Lower leg skin (tissue), 4 donors: ENCODE measurements around the gene ERC1. TPM values are rescaled to one million over a fixed set of nuclear protein-coding genes. Genes with fewer than 3 reads are reported as not detected.
"Not testable (repeated sequence)": the region's sequence is repeated elsewhere in the genome, so short reads cannot be mapped to it uniquely, and the experiment has no call there.

ENCODE experiments used
- DNase-seq, 2 donors: peaks; one replicate each; pipeline ENCODE4 v3.0.0-alpha.2; 2019; ENCODE audit warnings: low spot score in 2 of 2
- H3K4me3 ChIP-seq: fragments of 200-600 bp; sonication (generic); 2 replicates; pipeline ENCODE4 v1.5.1; 2017; ENCODE audit warnings: mild to moderate bottlenecking, low read depth; ENCODE audit not compliant: poor library complexity, severe bottlenecking
- CTCF ChIP-seq, 3 donors: fragments of 450-650 bp; IDR thresholded peaks; one replicate each; pipeline ENCODE4 v1.5.1; 2016; ENCODE audit warnings: antibody characterized with exemption in 3 of 3, mild to moderate bottlenecking in 3 of 3, moderate library complexity in 2 of 3
- POLR2A ChIP-seq, 2 donors: fragments of 450-650 bp; IDR thresholded peaks; one replicate each; pipeline ENCODE4 v1.6.1; 2016 to 2017; ENCODE audit warnings: antibody characterized with exemption in 2 of 2, mild to moderate bottlenecking in 1 of 2, moderate library complexity in 1 of 2
- WGBS, 2 donors: methylation state at CpG; one replicate each; pipeline ENCODE4 v1.1.5; 2018; 5-methylcytosine and 5-hydroxymethylcytosine counted together
- intact Hi-C: fragments of 100-400 bp; cut with DNase I; formaldehyde crosslinking; loops from one replicate; pipeline ENCODE4 v1.15.0; 2023; ENCODE audit warnings: low total_unique reads
- total RNA-seq, 4 donors: library from RNA; depleted of rRNA; stranded (reverse); fragments of >200 nt; gene quantifications; one replicate each; pipeline ENCODE4 v1.1.0, GENCODE V29; 2016

ERC1 gene
- total RNA-seq, 4 donors from 2014 or later = 22.1 to 42.7 (median 29.7) TPM

GRCh38 chr12:1203735-1204019, 212.7 kb downstream of the ERC1 start:
- no peak for DNase-seq
- TF ChIP-seq CTCF (IDR thresholded peaks at IDR 0.05) = no peak
- TF ChIP-seq POLR2A (IDR thresholded peaks at IDR 0.05) = no peak
- no peak overlapping the region for H3K4me3 ChIP-seq
- intact Hi-C loops = no loop called here

- 5 to 11% methylated on average over 6 of the region's 6 CpGs for WGBS, 2 donors
- intact Hi-C loops = no loop called here
- TF ChIP-seq POLR2A (IDR thresholded peaks at IDR 0.05) = no peak
- no peak for TF ChIP-seq CTCF (IDR thresholded peaks at IDR 0.05)
- no peak for DNase-seq
- H3K4me3 ChIP-seq = no peak overlapping the region
These were observed 213.6 kb downstream of the ERC1 start for GRCh38 chr12:1204581-1205121.

GRCh38 chr12:1205512-1206060, 214.6 kb downstream of the ERC1 start:
- no peak for DNase-seq
- no peak for TF ChIP-seq CTCF (IDR thresholded peaks at IDR 0.05)
- no peak for TF ChIP-seq POLR2A (IDR thresholded peaks at IDR 0.05)
- WGBS, 2 donors = 50 to 54% methylated on average over 4 of the region's 4 CpGs
- no peak overlapping the region for H3K4me3 ChIP-seq
- intact Hi-C loops = no loop called here

GRCh38 chr12:1206118-1206734, 215.2 kb downstream of the ERC1 start:
- no peak overlapping the region for H3K4me3 ChIP-seq
- TF ChIP-seq CTCF (IDR thresholded peaks at IDR 0.05) (no peak), POLR2A (IDR thresholded peaks at IDR 0.05) (no peak)
- intact Hi-C loops = no loop called here
- no peak for DNase-seq
- 75 to 94% methylated on average over 1 of the region's 1 CpG for WGBS, 2 donors

GRCh38 chr12:1207276-1207675, 216.3 kb downstream of the ERC1 start:
- H3K4me3 ChIP-seq = no peak overlapping the region
- WGBS, 2 donors = 94 to 96% methylated on average over 4 of the region's 4 CpGs
- TF ChIP-seq CTCF (IDR thresholded peaks at IDR 0.05) (no peak), POLR2A (IDR thresholded peaks at IDR 0.05) (no peak)
- DNase-seq = no peak
- intact Hi-C loops = no loop called here

- DNase-seq, H3K4me3 ChIP-seq, intact Hi-C loops: not testable (repeated sequence)
- 86 to 93% methylated on average over 5 of the region's 5 CpGs for WGBS, 2 donors
These were observed 217.7 kb downstream of the ERC1 start for GRCh38 chr12:1208719-1209118.
